ENCODE measurements around the gene SNX25. TPM values are rescaled to one million over a fixed set of nuclear protein-coding genes. Genes with fewer than 3 reads are reported as not detected.
A peak's percentile ranks its signal among the peaks of the same experiment; 100 is the strongest.

Gene SNX25
- total and polyA plus RNA-seq, 4 experiments from 2014 or later, result 3.5 to 24.5 (median 15.7) TPM

- Mint-ChIP-seq H3K27ac (peak overlapping the region in 1 of 7 donors; percentile 20), H3K27me3 (no peaks in the 10 kb centered on the region), H3K9me3 (no peaks in the 10 kb centered on the region), H3K4me1 (peaks cover 6 to 22% (median 12%) of the 10 kb centered on the region in 4 donors), H3K36me3 (peaks cover 26 to 30% of the 10 kb centered on the region in 2 donors), H3K4me3 (no peak overlapping the region)
- intact Hi-C loops (cut with micrococcal nuclease), result no loop called here
- Histone ChIP-seq H3K9me3 (ENCODE audit: control insufficient read depth in 1 of 2, low read length in 2 of 2) (no peaks in the 10 kb centered on the region), H3K27ac (ENCODE audit: low read depth, low read length) (no peak overlapping the region), H3K4me1 (ENCODE audit: insufficient read depth, low read length) (peaks cover 12% of the 10 kb centered on the region), H3K27me3 (ENCODE audit: insufficient read depth, low read length) (no peaks in the 10 kb centered on the region), H3K36me3 (ENCODE audit: insufficient read depth, low read length) (no peaks in the 10 kb centered on the region), H3K4me3 (ENCODE audit: low read length in 2 of 2) (no peak overlapping the region)
- ChIA-PET POLR2A (ENCODE audit: partially characterized antibody) (interaction anchor here (0.6 to 0.7 kb wide), 2 partner anchors 17 to 125 kb away, joined by 3 to 5 read pairs; partner anchors contain the start of gene LRP2BP), CTCF (ENCODE audit: partially characterized antibody) (no interaction called here)
- DNase-seq, result no peak
These were observed 60.6 kb downstream of the SNX25 start for GRCh38 chr4:185270037-185270436.

GRCh38 chr4:185270885-185271284 is 61.5 kb downstream of the SNX25 start:
- peaks cover 26 to 30% of the 10 kb centered on the region in 2 donors for H3K36me3 Mint-ChIP-seq
- H3K27me3 Mint-ChIP-seq, result no peaks in the 10 kb centered on the region
- peaks cover 7% of the 10 kb centered on the region for H3K4me1 ChIP-seq (ENCODE audit: insufficient read depth, low read length)
- no peaks in the 10 kb centered on the region for H3K9me3 Mint-ChIP-seq
- no peak overlapping the region for H3K27ac ChIP-seq (ENCODE audit: low read depth, low read length)
- ChIA-PET CTCF (ENCODE audit: partially characterized antibody) (interaction anchor here (1.0 kb wide), 1 partner anchor 19 kb away, joined by 3 read pairs; no protein-coding TSS in a partner anchor), POLR2A (ENCODE audit: partially characterized antibody) (no interaction called here)
- H3K36me3 ChIP-seq (ENCODE audit: insufficient read depth, low read length), result no peaks in the 10 kb centered on the region
- intact Hi-C loops (cut with micrococcal nuclease), result no loop called here
- H3K4me3 ChIP-seq (ENCODE audit: low read length in 2 of 2), result no peak overlapping the region
- no peaks in the 10 kb centered on the region for H3K27me3 ChIP-seq (ENCODE audit: insufficient read depth, low read length)
- DNase-seq, result no peak
- H3K9me3 ChIP-seq (ENCODE audit: control insufficient read depth in 1 of 2, low read length in 2 of 2), result no peaks in the 10 kb centered on the region
- no peak overlapping the region for H3K4me3 Mint-ChIP-seq
- no peak overlapping the region for H3K27ac Mint-ChIP-seq
- peaks cover 2 to 17% (median 9%) of the 10 kb centered on the region in 4 donors for H3K4me1 Mint-ChIP-seq

- ChIA-PET CTCF (ENCODE audit: partially characterized antibody) (no interaction called here), POLR2A (ENCODE audit: partially characterized antibody) (no interaction called here)
- Mint-ChIP-seq H3K9me3 (no peaks in the 10 kb centered on the region), H3K36me3 (peaks cover 31% of the 10 kb centered on the region in 2 donors), H3K27me3 (no peaks in the 10 kb centered on the region), H3K4me3 (no peak overlapping the region), H3K4me1 (peaks cover 0 to 6% (median 0%) of the 10 kb centered on the region in 4 donors), H3K27ac (no peak overlapping the region)
- no peak for DNase-seq
- intact Hi-C loops (cut with micrococcal nuclease), result no loop called here
- H3K36me3 ChIP-seq (ENCODE audit: insufficient read depth, low read length), result no peaks in the 10 kb centered on the region
- no peak overlapping the region for H3K27ac ChIP-seq (ENCODE audit: low read depth, low read length)
- no peaks in the 10 kb centered on the region for H3K27me3 ChIP-seq (ENCODE audit: insufficient read depth, low read length)
- no peak overlapping the region for H3K4me3 ChIP-seq (ENCODE audit: low read length in 2 of 2)
- no peaks in the 10 kb centered on the region for H3K4me1 ChIP-seq (ENCODE audit: insufficient read depth, low read length)
- no peaks in the 10 kb centered on the region for H3K9me3 ChIP-seq (ENCODE audit: control insufficient read depth in 1 of 2, low read length in 2 of 2)
These were observed 62.8 kb downstream of the SNX25 start for GRCh38 chr4:185272245-185272644.

DNA sequence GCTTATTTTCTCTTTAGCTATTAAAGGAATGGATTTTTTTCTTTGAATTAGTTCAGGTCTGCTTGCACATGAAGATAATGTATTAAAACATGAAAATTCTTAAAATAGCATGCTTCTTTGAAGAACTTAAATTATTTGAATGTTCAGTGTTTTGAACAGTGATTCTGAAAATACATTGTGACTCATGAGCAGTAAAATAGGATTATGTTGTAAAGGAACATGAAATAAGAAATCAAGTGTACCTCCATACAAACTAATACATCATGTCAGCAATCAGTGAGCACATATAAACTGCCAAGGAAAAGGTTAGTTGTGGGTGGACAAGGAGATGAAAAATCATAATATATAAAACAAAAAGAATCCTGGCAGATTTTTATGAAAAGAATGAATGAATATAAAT is 66.1 kb downstream of the SNX25 start:
- no peak overlapping the region for H3K27ac ChIP-seq (ENCODE audit: low read depth, low read length)
- no peak overlapping the region for H3K4me3 ChIP-seq (ENCODE audit: low read length in 2 of 2)
- H3K4me1 Mint-ChIP-seq, result peaks cover 0 to 6% (median 1%) of the 10 kb centered on the region in 4 donors
- H3K27me3 Mint-ChIP-seq, result no peaks in the 10 kb centered on the region
- no peaks in the 10 kb centered on the region for H3K9me3 Mint-ChIP-seq
- H3K9me3 ChIP-seq (ENCODE audit: control insufficient read depth in 1 of 2, low read length in 2 of 2), result no peaks in the 10 kb centered on the region
- H3K27ac Mint-ChIP-seq, result no peak overlapping the region
- no peaks in the 10 kb centered on the region for H3K4me1 ChIP-seq (ENCODE audit: insufficient read depth, low read length)
- peaks cover 15 to 25% of the 10 kb centered on the region in 2 donors for H3K36me3 Mint-ChIP-seq
- CTCF ChIA-PET (ENCODE audit: partially characterized antibody), result no interaction called here
- H3K4me3 Mint-ChIP-seq, result no peak overlapping the region
- intact Hi-C loops (cut with micrococcal nuclease), result no loop called here
- no peaks in the 10 kb centered on the region for H3K36me3 ChIP-seq (ENCODE audit: insufficient read depth, low read length)
- H3K27me3 ChIP-seq (ENCODE audit: insufficient read depth, low read length), result no peaks in the 10 kb centered on the region
- no peak for DNase-seq
- POLR2A ChIA-PET (ENCODE audit: partially characterized antibody), result interaction anchor here (0.8 kb wide), 1 partner anchor 68 kb away, joined by 4 read pairs; no protein-coding TSS in a partner anchor

DNA sequence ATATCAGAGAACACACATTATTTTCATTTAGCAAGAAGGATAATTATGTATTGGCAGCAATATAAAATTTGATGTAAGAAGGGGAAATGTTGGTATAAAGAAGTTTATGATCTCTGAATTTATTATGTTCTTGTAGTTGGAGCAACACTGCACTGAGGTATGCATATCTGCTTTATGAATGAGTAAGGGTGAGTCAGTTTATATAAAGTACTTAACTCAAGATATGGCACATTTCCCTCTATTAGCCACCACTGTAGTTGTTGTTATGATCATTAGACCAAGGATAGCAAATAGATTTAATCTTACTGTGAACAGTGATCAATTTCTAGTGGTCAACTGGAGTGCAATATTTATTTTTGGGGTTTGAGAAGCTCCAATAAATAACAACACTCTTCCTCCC is 66.6 kb downstream of the SNX25 start:
- CTCF ChIA-PET (ENCODE audit: partially characterized antibody), result no interaction called here
- no peak overlapping the region for H3K27ac Mint-ChIP-seq
- no peaks in the 10 kb centered on the region for H3K9me3 ChIP-seq (ENCODE audit: control insufficient read depth in 1 of 2, low read length in 2 of 2)
- no peaks in the 10 kb centered on the region for H3K27me3 ChIP-seq (ENCODE audit: insufficient read depth, low read length)
- peaks cover 0 to 9% (median 1%) of the 10 kb centered on the region in 4 donors for H3K4me1 Mint-ChIP-seq
- H3K36me3 Mint-ChIP-seq, result peaks cover 14 to 20% of the 10 kb centered on the region in 2 donors
- no peak overlapping the region for H3K27ac ChIP-seq (ENCODE audit: low read depth, low read length)
- H3K36me3 ChIP-seq (ENCODE audit: insufficient read depth, low read length), result no peaks in the 10 kb centered on the region
- no peaks in the 10 kb centered on the region for H3K4me1 ChIP-seq (ENCODE audit: insufficient read depth, low read length)
- H3K4me3 ChIP-seq (ENCODE audit: low read length in 2 of 2), result no peak overlapping the region
- H3K4me3 Mint-ChIP-seq, result no peak overlapping the region
- POLR2A ChIA-PET (ENCODE audit: partially characterized antibody), result no interaction called here
- DNase-seq, result no peak
- no peaks in the 10 kb centered on the region for H3K9me3 Mint-ChIP-seq
- no peaks in the 10 kb centered on the region for H3K27me3 Mint-ChIP-seq
- intact Hi-C loops (cut with micrococcal nuclease), result no loop called here

DNA sequence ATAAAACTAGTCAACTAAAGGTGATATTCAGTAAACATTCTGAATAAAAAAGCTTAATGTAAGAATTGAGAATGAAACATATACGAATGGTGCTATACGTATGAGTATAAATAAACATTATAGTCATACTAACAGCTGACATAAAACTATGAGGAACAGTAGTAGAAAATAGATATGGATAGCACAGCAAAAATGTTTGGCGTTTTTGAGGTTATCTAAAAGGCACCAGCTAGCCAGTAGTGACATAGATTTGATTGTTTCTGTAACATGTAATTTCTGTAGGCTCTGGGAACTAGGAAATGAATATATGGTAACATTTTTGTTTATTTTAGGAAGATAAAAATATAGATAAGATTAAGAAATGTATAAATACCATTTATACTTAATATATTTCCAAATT is 69.3 kb downstream of the SNX25 start:
- Histone ChIP-seq H3K27me3 (ENCODE audit: insufficient read depth, low read length) (no peaks in the 10 kb centered on the region), H3K4me3 (ENCODE audit: low read length in 2 of 2) (no peak overlapping the region), H3K27ac (ENCODE audit: low read depth, low read length) (no peak overlapping the region), H3K4me1 (ENCODE audit: insufficient read depth, low read length) (no peaks in the 10 kb centered on the region), H3K9me3 (ENCODE audit: control insufficient read depth in 1 of 2, low read length in 2 of 2) (no peaks in the 10 kb centered on the region), H3K36me3 (ENCODE audit: insufficient read depth, low read length) (no peaks in the 10 kb centered on the region)
- H3K9me3 Mint-ChIP-seq, result no peaks in the 10 kb centered on the region
- intact Hi-C loops (cut with micrococcal nuclease), result no loop called here
- no peaks in the 10 kb centered on the region for H3K27me3 Mint-ChIP-seq
- CTCF ChIA-PET (ENCODE audit: partially characterized antibody), result no interaction called here
- H3K4me1 Mint-ChIP-seq, result peaks cover 0 to 12% (median 1%) of the 10 kb centered on the region in 4 donors
- H3K36me3 Mint-ChIP-seq, result peaks cover 2 to 11% of the 10 kb centered on the region in 2 donors
- peak overlapping the region in 1 of 7 donors; percentile 5 for H3K27ac Mint-ChIP-seq
- DNase-seq, result no peak
- POLR2A ChIA-PET (ENCODE audit: partially characterized antibody), result no interaction called here
- no peak overlapping the region for H3K4me3 Mint-ChIP-seq

GRCh38 chr4:185280608-185281007 is 71.2 kb downstream of the SNX25 start:
- Mint-ChIP-seq H3K27me3 (no peaks in the 10 kb centered on the region), H3K27ac (no peak overlapping the region), H3K4me3 (no peak overlapping the region), H3K4me1 (peaks cover 0 to 12% (median 2%) of the 10 kb centered on the region in 4 donors), H3K9me3 (no peaks in the 10 kb centered on the region), H3K36me3 (peaks cover 1 to 14% of the 10 kb centered on the region in 2 donors)
- Histone ChIP-seq H3K27me3 (ENCODE audit: insufficient read depth, low read length) (no peaks in the 10 kb centered on the region), H3K4me1 (ENCODE audit: insufficient read depth, low read length) (no peaks in the 10 kb centered on the region), H3K36me3 (ENCODE audit: insufficient read depth, low read length) (no peaks in the 10 kb centered on the region), H3K4me3 (ENCODE audit: low read length in 2 of 2) (no peak overlapping the region), H3K27ac (ENCODE audit: low read depth, low read length) (no peak overlapping the region), H3K9me3 (ENCODE audit: control insufficient read depth in 1 of 2, low read length in 2 of 2) (no peaks in the 10 kb centered on the region)
- DNase-seq, result no peak
- ChIA-PET CTCF (ENCODE audit: partially characterized antibody) (interaction anchor here (1.5 kb wide), 1 partner anchor 30 kb away, joined by 4 read pairs; no protein-coding TSS in a partner anchor), POLR2A (ENCODE audit: partially characterized antibody) (no interaction called here)
- intact Hi-C loops (cut with micrococcal nuclease), result no loop called here

GRCh38 chr4:185282968-185283367 is 73.6 kb downstream of the SNX25 start:
- H3K4me1 Mint-ChIP-seq, result peaks cover 0 to 12% (median 2%) of the 10 kb centered on the region in 4 donors
- H3K27me3 ChIP-seq (ENCODE audit: insufficient read depth, low read length), result no peaks in the 10 kb centered on the region
- H3K36me3 ChIP-seq (ENCODE audit: insufficient read depth, low read length), result no peaks in the 10 kb centered on the region
- ChIA-PET CTCF (ENCODE audit: partially characterized antibody) (no interaction called here), POLR2A (ENCODE audit: partially characterized antibody) (no interaction called here)
- no peak overlapping the region for H3K27ac Mint-ChIP-seq
- no peak overlapping the region for H3K4me3 Mint-ChIP-seq
- H3K9me3 Mint-ChIP-seq, result no peaks in the 10 kb centered on the region
- H3K4me1 ChIP-seq (ENCODE audit: insufficient read depth, low read length), result no peaks in the 10 kb centered on the region
- no peak for DNase-seq
- intact Hi-C loops (cut with micrococcal nuclease), result no loop called here
- peaks cover 2 to 7% of the 10 kb centered on the region in 2 donors for H3K36me3 Mint-ChIP-seq
- H3K27ac ChIP-seq (ENCODE audit: low read depth, low read length), result no peak overlapping the region
- H3K27me3 Mint-ChIP-seq, result no peaks in the 10 kb centered on the region
- no peaks in the 10 kb centered on the region for H3K9me3 ChIP-seq (ENCODE audit: control insufficient read depth in 1 of 2, low read length in 2 of 2)
- no peak overlapping the region for H3K4me3 ChIP-seq (ENCODE audit: low read length in 2 of 2)

Measured in CD4-positive, alpha-beta memory T cell (primary cell).